Choroid plexus epithelial cell (primary cell): Measurements from ENCODE around the gene TPI1.
"Not testable (repeated sequence)": the region's sequence is repeated elsewhere in the genome, so short reads cannot be mapped to it uniquely, and the experiment has no call there.

ENCODE experiments used
- DNase-seq: peaks from one replicate; pipeline ENCODE4 v3.0.0-alpha.2; 2010; ENCODE audit warnings: low read depth
- H3K4me3 ChIP-seq: 2 replicates; pipeline ENCODE4 v1.5.1; 2011; ENCODE audit warnings: low read depth, mild to moderate bottlenecking, control low read depth, low read length, moderate library complexity
- TF ChIP-seq, protein P1 (sequence below): conservative IDR thresholded peaks from 2 replicates; pipeline ENCODE4 v1.5.1; 2011; ENCODE audit warnings: low read depth, mild to moderate bottlenecking, control low read depth, inconsistent platforms, low read length, moderate library complexity

TPI1 gene

DNA sequence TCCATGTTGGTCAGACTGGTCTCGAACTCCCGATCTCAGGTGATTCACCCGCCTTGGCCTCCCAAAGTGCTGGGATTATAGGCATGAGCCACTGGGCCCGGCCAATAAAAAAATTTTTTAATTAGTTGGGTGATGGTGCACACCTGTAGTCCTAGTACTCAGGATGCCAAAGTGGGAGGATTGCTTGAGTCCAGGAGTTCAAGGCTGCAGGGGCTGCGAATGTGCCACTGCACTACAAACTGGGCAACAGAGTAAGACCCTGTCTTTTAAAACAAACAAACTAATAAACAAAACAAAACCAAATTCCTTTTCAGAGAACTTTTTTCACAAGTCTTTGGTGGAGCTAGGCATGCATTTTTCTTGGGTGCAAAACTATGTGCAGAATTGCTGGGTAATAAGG is 15.9 kb downstream of the TPI1 start:
- TF ChIP-seq, protein P1, sequence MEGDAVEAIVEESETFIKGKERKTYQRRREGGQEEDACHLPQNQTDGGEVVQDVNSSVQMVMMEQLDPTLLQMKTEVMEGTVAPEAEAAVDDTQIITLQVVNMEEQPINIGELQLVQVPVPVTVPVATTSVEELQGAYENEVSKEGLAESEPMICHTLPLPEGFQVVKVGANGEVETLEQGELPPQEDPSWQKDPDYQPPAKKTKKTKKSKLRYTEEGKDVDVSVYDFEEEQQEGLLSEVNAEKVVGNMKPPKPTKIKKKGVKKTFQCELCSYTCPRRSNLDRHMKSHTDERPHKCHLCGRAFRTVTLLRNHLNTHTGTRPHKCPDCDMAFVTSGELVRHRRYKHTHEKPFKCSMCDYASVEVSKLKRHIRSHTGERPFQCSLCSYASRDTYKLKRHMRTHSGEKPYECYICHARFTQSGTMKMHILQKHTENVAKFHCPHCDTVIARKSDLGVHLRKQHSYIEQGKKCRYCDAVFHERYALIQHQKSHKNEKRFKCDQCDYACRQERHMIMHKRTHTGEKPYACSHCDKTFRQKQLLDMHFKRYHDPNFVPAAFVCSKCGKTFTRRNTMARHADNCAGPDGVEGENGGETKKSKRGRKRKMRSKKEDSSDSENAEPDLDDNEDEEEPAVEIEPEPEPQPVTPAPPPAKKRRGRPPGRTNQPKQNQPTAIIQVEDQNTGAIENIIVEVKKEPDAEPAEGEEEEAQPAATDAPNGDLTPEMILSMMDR, result no peak
- no peak for DNase-seq
- H3K4me3 ChIP-seq, result no peak overlapping the region

DNA sequence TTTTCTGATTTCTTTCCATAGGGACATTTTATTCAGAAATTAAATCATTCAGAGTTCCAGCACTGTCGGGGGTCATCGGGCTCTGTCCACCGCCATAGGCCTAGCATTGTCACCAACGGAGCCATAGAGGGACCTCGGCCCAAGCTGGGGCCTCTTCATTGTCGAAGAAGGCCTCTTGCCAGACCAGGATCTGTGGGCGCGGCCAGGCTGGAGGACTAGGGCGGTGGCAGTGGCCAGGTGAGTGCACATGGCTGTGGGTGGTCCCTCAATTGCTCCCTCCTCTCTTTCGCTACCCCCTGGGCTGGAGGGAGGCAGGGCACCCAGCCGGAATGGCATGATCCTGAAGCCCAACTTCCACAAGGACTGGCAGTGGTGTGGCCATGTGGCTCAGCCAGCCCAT is 16.4 kb downstream of the TPI1 start:
- no peak for DNase-seq
- H3K4me3 ChIP-seq, result no peak overlapping the region
- TF ChIP-seq, protein P1, result no peak

DNA sequence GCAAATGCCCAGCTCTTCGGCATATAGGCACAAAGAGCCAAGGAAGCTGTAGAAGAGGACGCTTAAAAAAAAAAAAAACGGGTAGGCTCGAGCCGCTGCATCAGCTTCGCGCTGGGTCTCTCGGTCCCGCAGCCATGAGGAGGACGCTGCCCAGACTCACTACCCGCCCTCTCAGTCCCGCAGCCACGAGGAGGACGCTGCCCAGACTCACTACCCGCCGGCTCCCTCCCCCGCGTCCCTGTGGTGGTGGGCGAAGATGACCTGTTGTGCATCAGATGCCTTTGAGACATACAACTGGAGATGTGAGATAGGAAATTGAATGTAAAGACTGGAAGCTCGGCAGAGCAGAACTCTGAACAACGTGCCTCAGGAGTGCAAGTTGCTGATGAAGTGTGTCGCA is 17.2 kb downstream of the TPI1 start:
- DNase-seq, result no peak

DNA sequence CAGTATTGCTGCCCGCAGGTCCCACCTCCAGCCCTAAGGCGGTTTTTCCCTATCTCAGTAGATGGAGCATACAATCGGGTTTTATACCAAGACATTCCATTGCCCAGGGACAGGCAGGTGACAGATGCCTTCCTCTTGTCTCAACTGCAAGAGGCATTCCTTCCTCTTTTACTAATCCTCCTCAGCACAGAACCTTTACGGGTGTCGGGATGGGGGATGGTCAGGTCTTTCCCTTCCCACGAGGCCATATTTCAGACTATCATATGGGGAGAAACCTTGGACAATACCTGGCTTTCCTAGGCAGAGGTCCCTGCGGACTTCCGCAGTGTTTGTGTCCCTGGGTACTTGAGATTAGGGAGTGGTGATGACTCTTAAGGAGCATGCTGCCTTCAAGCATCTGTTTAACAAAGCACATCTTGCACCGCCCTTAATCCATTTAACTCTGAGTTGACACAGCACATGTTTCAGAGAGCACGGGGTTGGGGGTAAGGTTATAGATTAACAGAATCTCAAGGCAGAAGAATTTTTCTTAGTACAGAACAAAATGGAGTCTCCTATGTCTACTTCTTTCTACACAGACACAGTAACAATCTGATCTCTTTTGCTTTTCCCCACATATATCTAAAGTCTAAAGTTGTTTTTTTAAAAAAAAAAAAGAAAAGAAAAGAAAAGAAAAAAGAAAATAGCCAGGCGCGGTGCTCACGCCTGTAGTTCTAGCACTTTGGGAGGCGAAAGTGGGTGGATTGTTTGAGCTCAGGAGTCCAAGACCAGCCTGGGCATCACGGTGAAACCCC is 19.1 kb downstream of the TPI1 start:
- not testable (repeated sequence) for H3K4me3 ChIP-seq, DNase-seq

More for the DNA sequence above, 17.2 kb downstream of the TPI1 start:
- H3K4me3 ChIP-seq, result no peak overlapping the region
- TF ChIP-seq, protein P1, result no peak

DNA sequence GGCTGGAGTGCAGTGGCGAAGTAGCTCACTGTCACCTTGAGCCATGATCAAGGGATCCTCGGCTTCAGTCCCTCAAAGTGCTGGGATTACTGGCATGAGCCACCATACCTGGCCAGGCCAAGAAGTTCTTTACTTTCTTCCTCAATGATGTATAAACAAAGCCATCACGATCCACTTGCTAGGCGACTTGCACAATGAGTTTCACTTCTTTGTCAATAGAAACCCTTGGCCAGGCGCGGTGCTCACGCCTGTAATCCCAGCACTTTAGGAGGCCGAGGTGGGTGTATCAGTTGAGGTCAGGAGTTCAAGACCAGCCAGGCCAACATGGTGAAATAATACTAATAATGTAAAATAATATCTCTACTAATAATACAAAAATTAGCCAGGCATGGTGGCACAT is 20.1 kb downstream of the TPI1 start:
- no peak for DNase-seq
- TF ChIP-seq, protein P1, result no peak
- no peak overlapping the region for H3K4me3 ChIP-seq

DNA sequence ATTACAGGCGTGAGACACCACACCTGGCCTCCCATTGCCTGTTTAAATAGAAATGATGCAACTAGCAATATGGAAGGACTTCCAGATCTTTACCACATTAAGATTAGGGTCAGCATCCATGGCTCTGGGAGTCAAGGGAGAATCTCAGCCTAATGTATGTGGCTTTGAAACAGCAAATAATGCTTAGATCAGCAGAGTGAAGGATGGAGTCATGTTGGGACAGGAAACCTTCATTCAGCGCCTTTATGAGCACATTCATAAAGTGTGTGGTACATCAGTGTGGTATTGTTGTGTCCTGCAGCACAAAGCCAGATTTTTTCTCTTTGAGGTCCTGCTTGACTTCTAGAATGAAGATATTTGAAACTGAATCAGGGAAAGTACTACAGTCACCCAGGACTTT is 21.0 kb downstream of the TPI1 start:
- no peak overlapping the region for H3K4me3 ChIP-seq
- TF ChIP-seq, protein P1, result no peak
- DNase-seq, result no peak

DNA sequence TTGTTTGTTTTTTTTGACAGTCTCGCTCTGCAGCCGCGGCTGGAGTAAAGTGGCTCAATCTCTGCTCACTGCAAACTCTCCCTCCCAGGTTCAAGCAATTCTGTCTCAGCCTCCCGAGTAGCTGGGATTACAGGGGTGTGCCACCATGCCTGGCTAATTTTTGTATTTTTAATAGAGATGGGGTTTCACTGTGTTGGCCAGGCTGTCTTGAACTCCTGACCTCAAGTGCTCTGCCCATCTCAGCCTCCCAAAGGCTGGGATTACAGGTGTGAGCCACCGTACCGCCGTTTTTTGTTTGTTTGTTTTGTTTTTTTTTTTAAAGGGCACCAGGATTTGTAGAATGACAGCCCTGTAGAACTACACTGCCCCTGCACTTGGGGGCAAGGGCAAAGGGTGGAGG is 21.5 kb downstream of the TPI1 start:
- H3K4me3 ChIP-seq, DNase-seq: not testable (repeated sequence)

DNA sequence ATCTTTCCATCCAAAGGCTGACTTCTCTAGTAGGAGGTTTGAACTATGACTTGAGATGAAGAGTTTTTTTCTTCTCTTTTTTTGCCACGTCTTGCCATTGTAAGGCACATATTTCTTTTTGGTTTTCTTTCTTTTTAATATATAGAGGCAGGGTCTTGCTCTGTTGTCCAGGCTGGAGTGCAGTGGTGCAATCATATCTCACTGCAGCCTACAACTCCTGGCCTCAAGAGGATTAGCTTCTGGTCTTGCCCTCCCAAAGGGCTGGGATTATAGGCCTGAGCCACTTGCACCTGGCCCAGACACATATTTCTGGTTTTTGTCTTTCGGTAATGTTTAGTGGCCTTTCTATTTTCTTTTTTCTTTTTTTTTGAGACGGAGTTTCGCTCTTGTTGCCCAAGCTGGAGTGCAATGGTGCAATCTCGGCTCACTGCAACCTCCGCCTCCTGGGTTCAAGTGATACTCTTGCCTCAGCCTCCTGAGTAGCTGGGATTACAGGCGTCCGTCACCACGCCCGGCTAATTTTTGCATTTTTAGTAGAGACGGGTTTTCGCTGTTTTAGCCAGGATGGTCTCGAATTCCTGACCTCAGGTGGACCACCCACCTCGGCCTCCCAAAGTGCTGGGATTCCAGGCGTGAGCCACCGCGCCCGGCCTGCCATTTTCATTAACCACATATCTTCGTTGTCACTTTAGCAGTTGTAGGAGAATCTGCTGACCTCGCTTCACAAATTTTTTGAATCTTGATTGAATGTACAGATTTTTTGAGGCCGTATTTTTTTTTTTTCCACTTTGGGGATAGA is 22.6 kb downstream of the TPI1 start:
- H3K4me3 ChIP-seq, DNase-seq: not testable (repeated sequence)
